ENCODE data around the gene ELMOD1.

ELMOD1 gene

DNA sequence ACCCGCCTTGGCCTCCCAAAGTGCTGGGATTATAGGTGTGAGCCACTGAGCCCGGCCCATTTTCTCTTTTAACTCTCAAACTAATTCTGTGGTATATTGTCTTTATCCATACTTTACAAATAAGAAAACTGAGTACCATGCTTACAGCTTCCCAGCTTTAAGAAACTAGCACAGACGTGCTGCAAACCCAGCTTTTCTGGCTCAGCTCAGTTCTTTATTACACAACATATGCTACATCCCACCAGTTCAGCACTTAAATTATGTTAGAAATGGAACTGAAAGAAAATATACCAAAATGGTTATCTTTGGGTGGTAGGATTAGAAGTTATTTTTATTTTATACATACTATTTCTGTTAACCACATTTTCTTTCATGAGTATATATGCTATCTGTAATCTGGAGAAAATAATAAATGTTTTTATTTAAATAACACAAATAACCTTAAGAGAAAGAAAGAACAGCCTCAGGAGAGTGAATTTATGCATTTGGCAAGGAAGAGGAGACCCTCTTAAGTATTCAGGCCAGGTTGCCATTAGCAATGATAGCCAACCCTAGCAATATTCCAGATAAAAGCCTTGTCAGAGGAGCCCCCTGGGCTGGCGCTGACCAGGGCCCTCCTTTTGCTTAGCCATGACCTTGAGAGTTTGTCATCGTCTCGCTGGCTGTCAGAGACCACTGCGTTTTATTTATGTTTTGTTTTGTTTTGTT is 87.1 kb downstream of the ELMOD1 start:
- ChIA-PET CTCF (interaction anchor here (0.6 to 1.3 kb wide), 4 partner anchors 11 to 1773 kb away, joined by 3 to 4 read pairs (median 3); no protein-coding TSS in a partner anchor), POLR2A (no interaction called here)
- no peaks in the 10 kb centered on the region for H3K9me3 ChIP-seq (ENCODE audit: control insufficient read depth, insufficient read depth, low read depth, low read length)
- TF ChIP-seq ZNF747 (tag by site-specific recombination; IDR thresholded peaks at IDR 0.05): no peak
- TF ChIP-seq ZNF157 (tag by site-specific recombination; IDR thresholded peaks at IDR 0.05): no peak
- TF ChIP-seq EGR2 (tag by site-specific recombination; IDR thresholded peaks at IDR 0.05; ENCODE audit: low read depth): no peak
- no peak for TF ChIP-seq ZNF404 (tag by site-specific recombination; IDR thresholded peaks at IDR 0.05)
- TF ChIP-seq ZNF302 (tag by site-specific recombination; IDR thresholded peaks at IDR 0.05; ENCODE audit: low read depth): no peak
- TF ChIP-seq, protein P1, sequence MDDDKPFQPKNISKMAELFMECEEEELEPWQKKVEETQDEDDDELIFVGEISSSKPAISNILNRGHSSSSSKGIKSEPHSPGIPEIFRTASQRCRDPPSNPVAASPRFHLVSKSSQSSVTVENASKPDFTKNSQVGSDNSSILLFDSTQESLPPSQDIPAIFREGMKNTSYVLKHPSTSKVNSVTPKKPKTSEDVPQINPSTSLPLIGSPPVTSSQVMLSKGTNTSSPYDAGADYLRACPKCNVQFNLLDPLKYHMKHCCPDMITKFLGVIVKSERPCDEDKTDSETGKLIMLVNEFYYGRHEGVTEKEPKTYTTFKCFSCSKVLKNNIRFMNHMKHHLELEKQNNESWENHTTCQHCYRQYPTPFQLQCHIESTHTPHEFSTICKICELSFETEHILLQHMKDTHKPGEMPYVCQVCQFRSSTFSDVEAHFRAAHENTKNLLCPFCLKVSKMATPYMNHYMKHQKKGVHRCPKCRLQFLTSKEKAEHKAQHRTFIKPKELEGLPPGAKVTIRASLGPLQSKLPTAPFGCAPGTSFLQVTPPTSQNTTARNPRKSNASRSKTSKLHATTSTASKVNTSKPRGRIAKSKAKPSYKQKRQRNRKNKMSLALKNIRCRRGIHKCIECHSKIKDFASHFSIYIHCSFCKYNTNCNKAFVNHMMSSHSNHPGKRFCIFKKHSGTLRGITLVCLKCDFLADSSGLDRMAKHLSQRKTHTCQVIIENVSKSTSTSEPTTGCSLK (tag by site-specific recombination; IDR thresholded peaks at IDR 0.05): no peak
- TF ChIP-seq ZNF211 (tag by site-specific recombination; IDR thresholded peaks at IDR 0.05; ENCODE audit: low read depth): no peak
- no peak for TF ChIP-seq ZNF837 (tag by site-specific recombination; IDR thresholded peaks at IDR 0.05)
- no peaks in the 10 kb centered on the region for H3K4me1 ChIP-seq (ENCODE audit: control insufficient read depth, insufficient read depth, low read length)
- no peaks in the 10 kb centered on the region for H3K36me3 ChIP-seq (ENCODE audit: control insufficient read depth in 2 of 2, insufficient read depth in 1 of 2, low read length in 2 of 2)
- H3K4me3 ChIP-seq (ENCODE audit: low read depth, low read length): no peak overlapping the region
- H3K27ac ChIP-seq (ENCODE audit: extremely low read depth, low read depth, low read length): no peak overlapping the region

DNA sequence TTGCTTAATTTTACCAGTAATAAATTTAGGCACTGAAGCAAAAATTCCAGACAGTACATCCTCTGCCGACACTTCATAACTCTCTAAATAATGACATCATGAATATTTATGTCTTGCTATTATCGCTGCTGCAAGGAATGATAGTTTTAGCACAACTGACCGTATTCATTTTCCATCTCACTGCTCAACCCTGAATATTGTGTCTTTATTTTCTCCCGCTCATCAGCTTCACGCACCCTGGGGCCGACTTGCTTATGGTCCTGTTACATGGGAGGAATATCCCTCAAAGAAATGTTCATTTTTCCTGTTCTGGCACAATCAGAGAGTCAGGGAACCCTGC is 87.7 kb downstream of the ELMOD1 start:
- Histone ChIP-seq H3K4me1 (ENCODE audit: control insufficient read depth, insufficient read depth, low read length) (no peaks in the 10 kb centered on the region), H3K27ac (ENCODE audit: extremely low read depth, low read depth, low read length) (no peak overlapping the region), H3K36me3 (ENCODE audit: control insufficient read depth in 2 of 2, insufficient read depth in 1 of 2, low read length in 2 of 2) (no peaks in the 10 kb centered on the region), H3K4me3 (ENCODE audit: low read depth, low read length) (no peak overlapping the region), H3K9me3 (ENCODE audit: control insufficient read depth, insufficient read depth, low read depth, low read length) (no peaks in the 10 kb centered on the region)
- CTCF ChIA-PET: no interaction called here
- POLR2A ChIA-PET: no interaction called here
- TF ChIP-seq ZNF510 (tag by site-specific recombination; IDR thresholded peaks at IDR 0.05; ENCODE audit: insufficient replicate concordance): no peak
- peak; percentile 38; the same call in 1 of the 2 replicates for TF ChIP-seq ATF2 (tag by site-specific recombination; IDR thresholded peaks at IDR 0.05; ENCODE audit: low read depth)

GRCh38 chr11:107679255-107680024 is 88.5 kb downstream of the ELMOD1 start:
- no peak for TF ChIP-seq ZNF280D (tag by site-specific recombination; IDR thresholded peaks at IDR 0.05)
- TF ChIP-seq ZNF133 (tag by site-specific recombination; IDR thresholded peaks at IDR 0.05): peak; percentile 78
- Histone ChIP-seq H3K27ac (ENCODE audit: extremely low read depth, low read depth, low read length) (no peak overlapping the region), H3K4me1 (ENCODE audit: control insufficient read depth, insufficient read depth, low read length) (no peaks in the 10 kb centered on the region), H3K9me3 (ENCODE audit: control insufficient read depth, insufficient read depth, low read depth, low read length) (no peaks in the 10 kb centered on the region), H3K36me3 (ENCODE audit: control insufficient read depth in 2 of 2, insufficient read depth in 1 of 2, low read length in 2 of 2) (no peaks in the 10 kb centered on the region), H3K4me3 (ENCODE audit: low read depth, low read length) (no peak overlapping the region)
- CTCF ChIA-PET: interaction anchor here (0.6 kb wide), 1 partner anchor 640 kb away, joined by 5 read pairs; no protein-coding TSS in a partner anchor
- POLR2A ChIA-PET: no interaction called here
